ENCODE measurements around the gene CDK6. TPM values are rescaled to one million over a fixed set of nuclear protein-coding genes. Genes with fewer than 3 reads are reported as not detected.

Gene CDK6
- total and polyA plus RNA-seq, 9 of the 15 experiments (the other 6 are each of a cell fraction or from before 2014, with no cell fraction given): 7.6 to 109 (median 44.4) TPM

DNA sequence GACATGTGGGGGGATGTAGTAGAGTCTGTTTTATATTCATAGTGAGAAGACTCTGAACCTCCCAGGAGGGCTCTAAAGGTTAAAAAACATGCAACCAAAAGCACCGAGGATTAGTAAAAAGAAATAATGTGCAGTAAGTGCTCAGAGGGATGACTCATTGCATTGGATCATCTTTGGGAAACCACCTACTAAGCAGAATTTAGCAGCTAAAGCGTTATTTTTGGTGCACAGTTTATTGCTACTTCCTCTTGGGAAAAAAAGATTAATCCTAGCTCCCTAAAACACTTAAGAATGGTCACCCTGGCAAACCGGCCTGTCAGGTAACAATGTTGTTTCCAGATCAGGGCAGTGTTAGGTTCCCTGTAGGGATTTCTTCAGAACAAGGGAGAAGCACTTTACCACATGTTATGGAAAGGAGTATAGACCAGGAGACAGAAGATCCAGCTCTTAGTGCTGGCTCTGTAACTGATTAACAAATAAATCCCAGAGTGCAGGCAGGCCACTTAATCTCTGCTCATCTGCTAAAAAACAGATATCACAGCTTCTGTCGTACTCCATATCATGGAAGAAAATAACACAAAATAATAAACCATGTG is 201.4 kb downstream of the CDK6 start (continued):
- TF ChIP-seq HCFC1 (IDR thresholded peaks at IDR 0.05; ENCODE audit: low read depth, low read length) (no peak), ZBTB7A (IDR thresholded peaks at IDR 0.05; ENCODE audit: borderline replicate concordance, control insufficient read depth, low read depth, low read length) (no peak), MCM2 (IDR thresholded peaks at IDR 0.05; ENCODE audit: low read depth) (no peak), ZC3H11A (IDR thresholded peaks at IDR 0.05; ENCODE audit: low read depth, low read length) (no peak), ATF1 (CRISPR knock-in tag; IDR thresholded peaks at IDR 0.05) (no peak), ATF1 (tag; IDR thresholded peaks at IDR 0.05) (no peak), ASH1L (IDR thresholded peaks at IDR 0.05; ENCODE audit: borderline replicate concordance, low read depth, partially characterized antibody) (no peak), CAMTA2 (CRISPR knock-in tag; conservative IDR thresholded peaks at IDR 0.05) (no peak), SRSF9 (IDR thresholded peaks at IDR 0.05; ENCODE audit: borderline replicate concordance, low read depth, low read length) (no peak), KLF16 (IDR thresholded peaks at IDR 0.05) (no peak), UBTF (IDR thresholded peaks at IDR 0.05; ENCODE audit: borderline replicate concordance in 1 of 2, low read depth in 2 of 2, low read length in 2 of 2) (no peak), SIX5 (IDR thresholded peaks at IDR 0.05; ENCODE audit: borderline replicate concordance in 1 of 2, insufficient read depth in 1 of 2, low read depth in 1 of 2, low read length in 2 of 2) (no peak), ZBTB8A (IDR thresholded peaks at IDR 0.05; ENCODE audit: partially characterized antibody) (no peak), MIER1 (IDR thresholded peaks at IDR 0.05; ENCODE audit: low read depth) (no peak), SNRNP70 (optimal IDR thresholded peaks at IDR 0.05; ENCODE audit: low read depth, low read length) (no peak), DACH1 (IDR thresholded peaks at IDR 0.05; ENCODE audit: partially characterized antibody) (no peak), CBX3 (IDR thresholded peaks at IDR 0.05; ENCODE audit: borderline replicate concordance in 1 of 2, low read length in 2 of 2) (no peak), CCAR2 (IDR thresholded peaks at IDR 0.05; ENCODE audit: low read depth, low read length) (no peak)
- TF ChIP-seq, protein P1, sequence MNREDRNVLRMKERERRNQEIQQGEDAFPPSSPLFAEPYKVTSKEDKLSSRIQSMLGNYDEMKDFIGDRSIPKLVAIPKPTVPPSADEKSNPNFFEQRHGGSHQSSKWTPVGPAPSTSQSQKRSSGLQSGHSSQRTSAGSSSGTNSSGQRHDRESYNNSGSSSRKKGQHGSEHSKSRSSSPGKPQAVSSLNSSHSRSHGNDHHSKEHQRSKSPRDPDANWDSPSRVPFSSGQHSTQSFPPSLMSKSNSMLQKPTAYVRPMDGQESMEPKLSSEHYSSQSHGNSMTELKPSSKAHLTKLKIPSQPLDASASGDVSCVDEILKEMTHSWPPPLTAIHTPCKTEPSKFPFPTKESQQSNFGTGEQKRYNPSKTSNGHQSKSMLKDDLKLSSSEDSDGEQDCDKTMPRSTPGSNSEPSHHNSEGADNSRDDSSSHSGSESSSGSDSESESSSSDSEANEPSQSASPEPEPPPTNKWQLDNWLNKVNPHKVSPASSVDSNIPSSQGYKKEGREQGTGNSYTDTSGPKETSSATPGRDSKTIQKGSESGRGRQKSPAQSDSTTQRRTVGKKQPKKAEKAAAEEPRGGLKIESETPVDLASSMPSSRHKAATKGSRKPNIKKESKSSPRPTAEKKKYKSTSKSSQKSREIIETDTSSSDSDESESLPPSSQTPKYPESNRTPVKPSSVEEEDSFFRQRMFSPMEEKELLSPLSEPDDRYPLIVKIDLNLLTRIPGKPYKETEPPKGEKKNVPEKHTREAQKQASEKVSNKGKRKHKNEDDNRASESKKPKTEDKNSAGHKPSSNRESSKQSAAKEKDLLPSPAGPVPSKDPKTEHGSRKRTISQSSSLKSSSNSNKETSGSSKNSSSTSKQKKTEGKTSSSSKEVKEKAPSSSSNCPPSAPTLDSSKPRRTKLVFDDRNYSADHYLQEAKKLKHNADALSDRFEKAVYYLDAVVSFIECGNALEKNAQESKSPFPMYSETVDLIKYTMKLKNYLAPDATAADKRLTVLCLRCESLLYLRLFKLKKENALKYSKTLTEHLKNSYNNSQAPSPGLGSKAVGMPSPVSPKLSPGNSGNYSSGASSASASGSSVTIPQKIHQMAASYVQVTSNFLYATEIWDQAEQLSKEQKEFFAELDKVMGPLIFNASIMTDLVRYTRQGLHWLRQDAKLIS (CRISPR knock-in tag; IDR thresholded peaks at IDR 0.05): no peak

Measured in K562 (cell line).